Kidney (tissue), 14 donors: ENCODE results near the gene PRR11. TPM values are rescaled to one million over a fixed set of nuclear protein-coding genes. Genes with fewer than 3 reads are reported as not detected.

ENCODE experiments used
- DNase-seq, 5 donors: peaks; one replicate each; pipeline ENCODE4 v3.0.0-alpha.2; 2013 to 2020
- FAIRE-seq: peaks from 2 replicates; lab custom pipeline; 2012; peaks lifted over from hg19 to GRCh38; lab: Jason Lieb, UNC
- H3K27ac ChIP-seq, 2 donors: one replicate each; pipeline ENCODE4 v1.7.0; 2013; ENCODE audit warnings: low read depth in 2 of 2, low read length in 2 of 2, inconsistent platforms in 1 of 2
- H3K27me3 ChIP-seq: one replicate; pipeline ENCODE4 v1.7.1; 2013; ENCODE audit warnings: low read length, inconsistent platforms; ENCODE audit not compliant: control insufficient read depth, insufficient read depth
- H3K36me3 ChIP-seq, 3 donors: one replicate each; pipeline versions ENCODE4 v1.7.0 to v1.7.1; 2013; ENCODE audit warnings: low read length in 3 of 3, control low read depth in 1 of 3, inconsistent platforms in 1 of 3; ENCODE audit not compliant: insufficient read depth in 3 of 3, control insufficient read depth in 2 of 3
- H3K4me1 ChIP-seq, 3 donors: one replicate each; pipeline versions ENCODE4 v1.7.0 to v1.7.1; 2013; ENCODE audit warnings: low read length in 3 of 3, inconsistent platforms in 1 of 3, low read depth in 1 of 3; ENCODE audit not compliant: control insufficient read depth in 2 of 3, insufficient read depth in 2 of 3
- H3K4me3 ChIP-seq, 3 donors: one replicate each; pipeline versions ENCODE4 v1.7.0 to v1.8.1; 2013; ENCODE audit warnings: low read length in 3 of 3, control low read depth in 1 of 3, inconsistent platforms in 1 of 3
- H3K9ac ChIP-seq, 3 donors: one replicate each; pipeline versions ENCODE4 v1.7.0 to v1.7.1; 2013; ENCODE audit warnings: low read length in 3 of 3, control low read depth in 1 of 3, inconsistent platforms in 1 of 3
- H3K9me3 ChIP-seq, 3 donors: one replicate each; pipeline versions ENCODE4 v1.7.0 to v1.7.1; 2013; ENCODE audit warnings: low read length in 3 of 3, control low read depth in 1 of 3, inconsistent platforms in 1 of 3; ENCODE audit not compliant: control insufficient read depth in 2 of 3, insufficient read depth in 1 of 3
- intact Hi-C: fragments of 100-400 bp; cut with DNase I; formaldehyde crosslinking; loops from one replicate; pipeline ENCODE4 v1.11.1; 2022
- polyA plus RNA-seq: library from polyadenylated mRNA; stranded (reverse); fragments of 350-450 nt; fragmentation: Illumina TruSeq; extraction: RNeasy Lipid Tissue Mini Kit (QIAGEN cat#74804); gene quantifications from one replicate; pipeline ENCODE4 v1.2.3, GENCODE V29; 2014; ENCODE audit warnings: low read depth, low replicate concordance; ENCODE audit not compliant: insufficient read depth
- total RNA-seq: library from RNA; stranded (reverse); fragmentation: NEBNext Ultra II Directional; extraction: Animal tissue kit (Norgen Biotek cat#: 25700); gene quantifications from one replicate; pipeline ENCODE4 v1.2.1, GENCODE V29; 2021
- TF ChIP-seq, protein P1 (sequence below): IDR thresholded peaks from 3 replicates; pipeline ENCODE4 v1.5.1; 2012; ENCODE audit warnings: mild to moderate bottlenecking, moderate library complexity, borderline replicate concordance; ENCODE audit not compliant: insufficient read depth; ENCODE audit errors: extremely low read depth
- donor health status: control.
- donor health status: control.
- donor health status: control.
- donor health status: control.
- donor health status: control.
- donor health status: DM: yes; HTN: yes; CAD: no.
- donor health status: Normal renal cell carcinoma (clear cell type).

Gene PRR11
- total and polyA plus RNA-seq, 2 donors from 2014 or later, result 0.26 to 2.5 TPM

DNA sequence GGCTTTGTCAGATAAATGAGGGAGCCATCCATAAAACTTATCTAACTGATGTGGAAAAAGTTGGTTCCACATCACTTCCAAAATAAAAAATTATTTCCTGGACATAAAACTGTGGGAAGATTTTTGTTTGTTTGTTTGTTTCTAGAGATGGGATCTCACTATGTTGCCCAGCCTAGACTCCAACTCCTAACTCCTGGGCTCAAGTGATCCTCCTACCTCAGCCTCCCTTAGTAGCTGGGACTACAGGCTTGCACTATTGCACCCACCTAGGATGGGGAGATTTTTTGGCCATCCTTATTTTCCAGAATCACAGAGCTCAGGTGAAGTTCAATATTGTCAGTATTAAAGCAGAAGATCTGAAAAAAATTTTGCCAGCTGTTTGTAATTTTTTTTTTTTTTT, 30.5 kb downstream of the PRR11 start:
- no peak overlapping the region for H3K9ac ChIP-seq

DNA sequence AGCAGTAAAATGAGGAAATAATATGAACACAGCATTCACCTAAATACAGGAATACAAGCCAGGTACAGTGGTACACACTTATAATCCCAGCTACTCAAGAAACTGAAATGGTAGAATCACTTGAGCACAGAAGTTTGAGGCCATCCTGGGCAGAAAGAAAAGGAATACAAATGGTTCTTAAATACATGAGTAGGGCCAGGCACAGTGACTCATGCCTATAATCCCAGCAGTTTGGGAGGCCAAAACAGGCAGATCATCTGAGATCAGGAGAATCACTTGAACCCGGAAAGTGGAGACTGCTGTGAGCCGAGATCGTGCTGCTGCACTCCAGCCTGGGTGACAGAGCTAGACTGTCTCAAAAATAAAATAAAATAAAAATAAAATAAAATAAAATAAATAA, 31.3 kb downstream of the PRR11 start:
- Histone ChIP-seq H3K4me3 (no peak overlapping the region), H3K4me1 (no peaks in the 10 kb centered on the region), H3K9me3 (no peaks in the 10 kb centered on the region), H3K27me3 (no peaks in the 10 kb centered on the region), H3K9ac (no peak overlapping the region), H3K36me3 (no peaks in the 10 kb centered on the region), H3K27ac (no peak overlapping the region)
- intact Hi-C loops, result no loop called here
- DNase-seq (no peak), FAIRE-seq (no peak)
- TF ChIP-seq, protein P1, sequence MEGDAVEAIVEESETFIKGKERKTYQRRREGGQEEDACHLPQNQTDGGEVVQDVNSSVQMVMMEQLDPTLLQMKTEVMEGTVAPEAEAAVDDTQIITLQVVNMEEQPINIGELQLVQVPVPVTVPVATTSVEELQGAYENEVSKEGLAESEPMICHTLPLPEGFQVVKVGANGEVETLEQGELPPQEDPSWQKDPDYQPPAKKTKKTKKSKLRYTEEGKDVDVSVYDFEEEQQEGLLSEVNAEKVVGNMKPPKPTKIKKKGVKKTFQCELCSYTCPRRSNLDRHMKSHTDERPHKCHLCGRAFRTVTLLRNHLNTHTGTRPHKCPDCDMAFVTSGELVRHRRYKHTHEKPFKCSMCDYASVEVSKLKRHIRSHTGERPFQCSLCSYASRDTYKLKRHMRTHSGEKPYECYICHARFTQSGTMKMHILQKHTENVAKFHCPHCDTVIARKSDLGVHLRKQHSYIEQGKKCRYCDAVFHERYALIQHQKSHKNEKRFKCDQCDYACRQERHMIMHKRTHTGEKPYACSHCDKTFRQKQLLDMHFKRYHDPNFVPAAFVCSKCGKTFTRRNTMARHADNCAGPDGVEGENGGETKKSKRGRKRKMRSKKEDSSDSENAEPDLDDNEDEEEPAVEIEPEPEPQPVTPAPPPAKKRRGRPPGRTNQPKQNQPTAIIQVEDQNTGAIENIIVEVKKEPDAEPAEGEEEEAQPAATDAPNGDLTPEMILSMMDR, result no peak

More for the DNA sequence above, 30.5 kb downstream of the PRR11 start:
- TF ChIP-seq, protein P1, result no peak
- Histone ChIP-seq H3K27ac (no peak overlapping the region), H3K4me3 (no peak overlapping the region), H3K36me3 (no peaks in the 10 kb centered on the region), H3K9me3 (no peaks in the 10 kb centered on the region), H3K4me1 (no peaks in the 10 kb centered on the region), H3K27me3 (no peaks in the 10 kb centered on the region)
- intact Hi-C loops, result no loop called here
- no peak for DNase-seq
- no peak for FAIRE-seq

DNA sequence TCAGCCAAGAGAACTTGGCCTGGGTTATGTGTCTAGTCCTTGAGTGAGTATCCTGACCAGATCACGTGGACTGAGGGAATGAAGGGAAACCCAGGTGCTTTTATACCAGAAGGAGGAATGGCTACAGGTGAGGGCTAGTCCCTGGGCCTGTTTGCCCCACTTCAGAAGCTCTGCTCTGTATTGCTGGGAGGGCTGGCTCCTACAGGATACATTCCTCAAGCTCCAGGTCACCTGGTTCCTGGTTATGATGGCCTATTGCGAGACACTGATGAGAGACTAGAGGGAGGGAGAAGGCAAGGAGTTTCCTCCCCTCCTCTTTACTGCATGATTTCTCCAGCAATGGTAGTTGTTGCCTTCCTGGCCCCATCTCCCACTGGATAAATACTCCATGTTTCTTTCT, 35.3 kb downstream of the PRR11 start:
- DNase-seq (no peak), FAIRE-seq (no peak)
- H3K9me3 ChIP-seq, result no peaks in the 10 kb centered on the region
- H3K4me3 ChIP-seq, result no peak overlapping the region
- no peak overlapping the region for H3K27ac ChIP-seq
- intact Hi-C loops, result no loop called here
- TF ChIP-seq, protein P1, result no peak
- no peaks in the 10 kb centered on the region for H3K36me3 ChIP-seq
- no peaks in the 10 kb centered on the region for H3K4me1 ChIP-seq
- no peak overlapping the region for H3K9ac ChIP-seq
- no peaks in the 10 kb centered on the region for H3K27me3 ChIP-seq

DNA sequence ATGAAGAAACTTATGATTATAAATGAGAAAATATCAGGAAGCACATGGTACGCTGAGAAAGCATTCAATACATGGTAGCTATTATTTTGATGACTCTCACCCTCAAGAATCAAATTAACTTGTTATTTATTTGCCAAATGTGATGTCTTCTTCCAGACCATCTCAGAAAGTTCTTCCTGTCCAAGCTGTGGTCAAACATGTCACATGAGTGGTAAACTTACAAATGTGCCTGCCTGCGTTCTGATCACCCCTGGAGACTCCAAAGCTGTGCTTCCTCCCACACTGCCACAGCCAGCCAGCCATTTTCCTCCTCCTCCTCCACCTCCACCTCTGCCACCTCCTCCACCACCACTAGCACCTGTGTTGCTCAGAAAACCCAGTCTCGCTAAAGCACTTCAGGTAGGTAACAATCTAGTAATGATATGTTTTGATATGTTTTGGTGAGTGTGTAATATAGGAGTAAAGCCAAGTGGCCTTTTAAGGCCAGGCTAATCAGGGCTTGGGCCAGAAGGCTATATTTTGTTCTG, 37.9 kb downstream of the PRR11 start:
- Histone ChIP-seq H3K36me3 (no peaks in the 10 kb centered on the region), H3K27ac (no peak overlapping the region), H3K27me3 (no peaks in the 10 kb centered on the region), H3K9ac (no peak overlapping the region), H3K4me3 (no peak overlapping the region), H3K9me3 (no peaks in the 10 kb centered on the region), H3K4me1 (no peaks in the 10 kb centered on the region)
- DNase-seq (no peak), FAIRE-seq (no peak)
- intact Hi-C loops, result no loop called here
- TF ChIP-seq, protein P1, result no peak
